HL-60/S4 (cell line): ENCODE measurements around the gene KDM2B.
"Not testable (repeated sequence)": the region's sequence is repeated elsewhere in the genome, so short reads cannot be mapped to it uniquely, and the experiment has no call there.

Experiments
- in situ Hi-C: fragments of 300-500 bp; cut with MboI; formaldehyde crosslinking; loops from 2 replicates; pipeline ENCODE4 v1.14.3; 2022; ENCODE audit warnings: low sequenced_read_pairs

KDM2B gene

DNA sequence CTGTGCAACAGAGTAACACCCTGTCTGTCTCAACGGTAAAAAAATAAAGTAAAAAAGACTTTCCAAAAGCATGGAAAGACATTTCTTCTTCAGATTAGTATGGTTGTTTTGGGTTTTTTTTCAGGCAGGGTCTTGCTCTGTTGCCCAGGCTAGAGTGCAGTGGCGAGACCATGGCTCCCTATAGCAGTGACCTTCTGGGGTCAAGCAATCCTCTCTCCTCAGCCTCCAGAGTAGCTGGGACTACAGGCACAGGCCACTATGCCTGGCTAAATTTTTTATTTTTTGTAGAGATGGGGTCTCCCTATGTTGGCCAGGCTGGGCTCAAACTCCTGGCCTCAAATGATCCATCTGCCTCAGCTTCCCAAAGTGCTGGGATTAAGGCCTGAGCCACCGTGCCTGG is 72.8 kb downstream of the KDM2B start:
- in situ Hi-C loops: no loop called here

DNA sequence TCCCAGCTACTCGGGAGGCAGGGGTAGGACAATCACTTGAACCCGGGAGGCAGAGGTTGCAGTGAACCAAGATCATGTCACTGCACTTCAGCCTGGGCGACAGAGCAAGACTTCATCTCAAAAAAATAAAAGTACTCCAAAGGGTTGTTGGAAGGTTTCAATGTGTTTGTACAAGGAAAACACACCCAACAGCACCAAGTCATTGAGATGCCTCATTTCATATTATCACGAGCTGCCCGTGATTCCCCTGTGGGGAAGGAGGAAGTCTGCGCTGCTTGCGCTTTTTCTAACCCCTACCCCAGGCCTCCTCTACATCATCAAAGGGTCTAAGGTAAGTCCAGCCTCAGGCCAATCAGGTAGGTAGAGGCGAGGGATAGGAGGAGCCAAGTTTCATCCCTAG is 73.6 kb downstream of the KDM2B start:
- in situ Hi-C loops: no loop called here

DNA sequence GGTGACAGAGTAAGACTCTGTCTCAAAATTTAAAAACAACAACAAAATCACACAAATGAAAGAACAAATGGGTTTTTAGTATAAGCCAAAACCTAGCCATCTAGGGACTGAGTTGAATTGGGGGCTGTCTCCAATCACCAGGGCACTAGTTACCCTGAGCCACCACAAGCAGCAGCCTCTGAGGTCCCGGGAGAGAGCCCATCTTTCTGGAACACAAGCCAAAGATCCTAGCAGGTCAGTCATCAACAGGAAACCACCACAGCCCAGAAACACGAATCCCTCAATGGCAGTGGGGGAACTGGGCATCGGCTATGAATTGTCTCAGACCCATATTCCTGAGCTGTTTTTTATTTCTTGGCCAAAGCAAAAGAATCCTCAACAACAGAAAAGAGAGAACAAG is 75.3 kb downstream of the KDM2B start:
- in situ Hi-C loops: no loop called here

DNA sequence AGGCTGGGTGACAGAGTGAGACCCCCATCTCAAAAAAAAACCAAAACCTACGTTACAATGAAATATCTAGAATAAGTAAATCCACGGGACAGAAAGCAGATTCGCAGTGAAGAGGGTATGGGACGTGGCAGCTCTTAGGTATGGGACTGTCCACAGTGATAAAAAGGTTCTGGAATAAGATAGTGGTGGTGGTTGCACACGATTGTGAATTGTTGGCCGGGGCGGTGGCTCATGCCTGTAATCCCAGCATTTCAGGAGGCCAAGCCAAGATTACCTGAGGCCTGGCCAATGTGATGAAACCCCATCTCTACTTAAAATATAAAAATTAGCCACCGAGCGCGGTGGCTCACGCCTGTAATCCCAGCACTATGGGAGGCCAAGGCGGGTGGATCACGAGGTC is 76.3 kb downstream of the KDM2B start:
- in situ Hi-C loops: no loop called here

DNA sequence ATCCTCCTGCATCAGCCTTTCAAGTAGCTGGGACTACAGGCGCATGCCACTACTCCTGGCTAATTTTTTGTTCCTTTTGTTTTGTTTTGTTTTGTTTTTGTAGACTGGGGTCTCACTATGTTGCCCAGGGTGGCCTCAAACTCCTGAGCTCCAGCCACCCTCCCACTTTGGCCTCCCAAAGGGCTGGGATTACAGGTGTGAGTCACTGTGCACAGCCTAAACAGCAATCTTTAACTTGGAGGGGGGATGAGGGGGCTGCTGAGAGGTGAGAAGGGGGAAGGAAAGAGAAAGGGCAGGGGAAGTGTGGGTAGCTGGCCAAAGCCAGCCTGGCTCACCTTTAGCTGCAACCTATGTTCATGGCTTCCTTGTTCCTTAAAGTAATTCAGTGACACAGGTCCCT is 77.4 kb downstream of the KDM2B start:
- in situ Hi-C loops: no loop called here

DNA sequence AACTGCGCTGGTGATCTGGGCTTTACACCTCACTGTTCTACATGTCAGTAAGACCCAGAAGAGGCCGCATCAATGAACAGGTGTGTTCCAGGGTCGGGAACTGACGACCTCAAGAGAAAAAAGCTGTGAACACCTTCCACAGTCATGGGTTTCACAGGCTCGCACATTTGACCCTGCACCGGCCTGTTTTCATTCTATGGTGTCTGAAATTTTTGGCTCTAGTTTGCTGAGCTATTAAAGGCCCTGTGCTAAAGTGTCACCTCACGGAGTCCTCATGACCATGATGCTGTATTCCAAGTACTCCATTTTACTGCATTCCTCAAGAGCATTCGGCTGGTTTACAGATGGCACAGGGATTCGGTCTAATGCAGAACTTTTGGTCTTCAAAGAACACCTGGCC is 78.9 kb downstream of the KDM2B start:
- in situ Hi-C loops: no loop called here

DNA sequence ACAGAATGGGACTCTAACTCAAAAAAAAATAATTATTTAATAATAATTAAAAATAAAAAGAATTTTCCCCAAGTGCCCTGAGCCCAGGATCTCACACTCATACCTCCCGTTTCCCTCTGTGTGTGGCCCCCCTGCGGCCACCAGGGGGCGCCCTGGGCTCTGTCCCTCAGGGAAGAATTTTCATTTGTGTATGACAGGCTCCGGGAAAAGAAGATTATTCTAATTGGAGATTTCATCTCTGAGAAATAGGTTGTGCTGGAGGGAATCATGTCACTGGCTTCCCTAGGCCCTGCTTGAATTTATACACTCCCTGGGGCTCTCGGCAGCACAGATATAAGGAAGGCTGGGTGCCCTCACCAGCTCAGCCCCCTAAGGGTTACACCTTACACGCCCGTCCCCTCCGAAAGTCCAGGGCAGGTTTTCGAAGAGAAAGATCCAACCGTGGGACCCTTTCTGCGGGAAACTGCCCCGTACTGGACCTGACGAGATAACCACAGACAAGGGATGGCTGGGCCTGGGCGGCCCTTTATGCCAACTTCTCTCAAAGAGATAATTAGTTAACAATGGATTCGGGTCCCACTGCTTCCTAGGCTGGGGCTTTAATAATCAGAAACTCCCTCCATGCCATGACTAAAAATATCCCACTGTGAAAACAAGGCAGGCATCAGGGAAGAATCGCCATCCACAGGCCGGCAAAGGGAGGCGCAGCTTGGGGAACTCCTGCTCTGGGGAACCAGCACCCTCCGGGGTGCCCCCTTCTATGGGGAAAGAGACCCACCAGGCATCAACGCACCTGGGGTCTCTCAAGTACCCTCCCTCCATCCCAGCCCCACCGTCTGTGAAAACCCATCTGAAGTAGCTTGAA is 80.7 kb downstream of the KDM2B start:
- in situ Hi-C loops: loop anchor here (10.0 kb wide), 1 partner anchor 185 kb away; no protein-coding TSS in a partner anchor

DNA sequence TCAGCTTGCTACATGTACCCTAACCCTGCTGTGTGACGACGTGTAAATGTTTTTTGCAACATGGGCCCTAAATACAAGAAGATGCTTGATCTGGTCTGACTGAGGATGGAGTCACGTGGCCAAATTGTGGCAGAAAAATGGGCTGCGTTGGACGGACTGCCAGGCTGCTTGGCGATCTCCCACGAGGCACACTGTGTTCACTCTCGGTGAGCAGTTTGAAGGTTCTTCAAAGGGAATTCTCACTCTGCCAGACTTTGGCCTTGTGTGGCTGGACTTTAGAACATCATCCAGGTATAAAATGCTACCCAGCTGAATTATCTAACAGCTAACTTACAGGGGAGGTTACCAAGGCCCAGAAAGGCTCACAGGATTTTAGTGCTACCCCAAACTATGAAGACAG is 85.1 kb downstream of the KDM2B start:
- in situ Hi-C loops: loop anchor here (10.0 kb wide), 1 partner anchor 189 kb away; no protein-coding TSS in a partner anchor

DNA sequence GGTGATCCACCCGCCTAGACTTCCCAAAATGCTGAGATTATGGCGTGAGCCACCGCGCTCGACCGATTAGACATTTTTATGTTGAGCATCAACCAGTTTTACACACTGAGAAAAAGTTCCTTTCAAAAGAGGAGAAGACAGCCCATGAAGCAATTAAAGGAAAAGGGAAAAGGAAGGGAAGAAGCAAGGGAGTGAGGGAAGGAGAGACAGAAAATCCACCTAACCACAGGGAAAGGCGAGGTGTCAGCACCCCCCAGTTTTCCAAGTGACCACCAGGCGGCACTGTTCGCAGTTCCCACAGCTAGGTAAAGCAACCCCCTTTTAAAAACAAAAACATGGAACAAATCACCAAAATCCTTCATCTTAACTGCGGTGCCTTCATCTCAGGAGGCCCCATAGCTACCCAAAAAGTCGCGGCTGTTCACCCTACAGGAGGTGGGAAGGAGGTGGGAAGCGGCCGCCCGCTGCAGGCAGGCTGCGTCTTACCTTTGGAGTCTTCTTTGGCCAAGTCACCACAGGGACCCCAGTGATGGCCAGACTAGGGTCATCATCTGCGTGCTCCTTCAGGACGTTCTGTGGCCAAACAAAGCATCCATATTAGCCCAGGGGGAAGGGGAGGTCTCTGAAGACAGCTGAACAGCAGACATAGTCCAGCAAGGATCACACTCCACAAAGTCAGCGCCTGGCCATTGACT is 86.6 kb downstream of the KDM2B start:
- in situ Hi-C loops: loop anchor here (10.0 kb wide), 1 partner anchor 191 kb away; no protein-coding TSS in a partner anchor

DNA sequence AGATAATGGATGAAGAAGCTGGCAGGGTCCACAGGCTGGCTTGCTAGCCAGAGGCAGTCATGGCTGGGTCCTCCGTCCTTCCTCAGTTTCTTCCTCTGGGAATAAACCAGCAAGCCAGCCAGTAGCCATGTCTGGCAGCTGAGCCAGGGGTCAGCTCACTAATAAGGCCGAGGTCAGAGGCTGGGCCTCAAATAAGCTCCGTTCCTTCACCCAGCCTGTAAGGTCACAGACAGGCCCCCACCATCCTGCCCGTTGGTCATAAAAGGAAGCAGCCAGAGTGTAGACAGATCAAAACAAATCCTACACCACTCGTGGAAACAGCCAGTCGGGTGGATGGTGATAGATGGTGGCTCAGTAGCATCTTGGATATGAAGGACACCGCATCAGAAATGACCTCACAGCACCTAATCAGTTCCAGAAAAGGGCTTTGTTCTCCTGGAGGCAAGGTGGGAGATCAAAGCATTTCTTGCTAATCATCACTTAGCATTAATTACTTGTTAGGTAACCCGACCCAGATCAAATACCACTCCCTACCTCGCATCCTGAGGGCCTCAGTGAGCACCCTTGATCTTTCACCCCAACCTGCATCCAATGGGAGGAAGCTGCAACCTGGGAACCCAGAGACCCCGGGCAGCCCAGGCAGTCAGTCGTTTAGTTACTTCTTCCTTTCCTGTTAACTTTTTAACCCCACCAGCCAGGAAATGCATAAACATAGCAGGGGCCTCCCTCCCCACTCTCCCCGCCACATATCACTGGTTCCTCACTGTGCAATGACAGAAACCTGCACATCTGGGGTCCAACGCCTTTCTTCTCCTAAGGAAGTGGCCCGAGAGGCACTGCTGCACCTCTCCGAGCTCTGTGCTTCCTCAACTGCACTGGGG is 90.2 kb downstream of the KDM2B start:
- in situ Hi-C loops: loop anchor here (10.0 kb wide), 1 partner anchor 194 kb away; no protein-coding TSS in a partner anchor

DNA sequence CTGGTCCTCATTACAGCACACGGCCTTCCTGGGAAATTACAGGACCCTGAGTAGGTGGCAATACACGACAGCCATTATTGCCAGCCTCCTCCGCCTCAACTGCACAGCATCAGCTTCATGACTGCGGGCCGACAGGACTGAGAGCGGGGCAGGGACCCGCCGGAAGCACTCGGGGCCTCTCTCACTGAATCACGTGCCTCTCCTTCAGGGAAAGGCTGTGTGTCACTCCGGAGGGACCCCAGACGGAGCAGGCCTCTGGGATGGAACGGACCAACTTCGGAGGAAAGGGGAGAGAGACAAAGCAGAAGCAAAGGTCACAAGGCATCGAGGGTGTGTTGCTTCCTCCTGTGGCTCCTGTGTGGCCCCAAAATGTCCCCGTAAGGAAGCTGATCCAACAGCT is 90.9 kb downstream of the KDM2B start:
- in situ Hi-C loops: loop anchor here (10.0 kb wide), 1 partner anchor 195 kb away; no protein-coding TSS in a partner anchor

DNA sequence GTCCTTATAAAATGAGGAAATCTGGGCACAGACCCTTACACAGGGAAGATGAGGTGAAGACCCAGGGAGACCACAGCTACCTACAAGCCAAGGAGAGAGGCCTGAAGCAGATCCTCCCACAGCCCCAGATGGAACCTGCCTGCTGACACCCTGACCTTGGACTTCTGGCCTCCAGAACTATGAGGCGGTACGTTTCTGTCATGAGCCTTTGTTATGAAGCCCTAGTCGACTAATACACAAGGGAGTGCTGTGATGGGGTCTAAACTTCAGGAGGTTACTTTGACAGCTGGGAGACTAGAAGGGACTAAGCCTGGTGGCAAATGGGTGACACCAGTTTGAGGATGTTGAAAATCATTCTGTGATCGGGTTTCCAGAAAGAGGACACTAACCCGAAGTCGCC is 95.9 kb downstream of the KDM2B start:
- in situ Hi-C loops: no loop called here

DNA sequence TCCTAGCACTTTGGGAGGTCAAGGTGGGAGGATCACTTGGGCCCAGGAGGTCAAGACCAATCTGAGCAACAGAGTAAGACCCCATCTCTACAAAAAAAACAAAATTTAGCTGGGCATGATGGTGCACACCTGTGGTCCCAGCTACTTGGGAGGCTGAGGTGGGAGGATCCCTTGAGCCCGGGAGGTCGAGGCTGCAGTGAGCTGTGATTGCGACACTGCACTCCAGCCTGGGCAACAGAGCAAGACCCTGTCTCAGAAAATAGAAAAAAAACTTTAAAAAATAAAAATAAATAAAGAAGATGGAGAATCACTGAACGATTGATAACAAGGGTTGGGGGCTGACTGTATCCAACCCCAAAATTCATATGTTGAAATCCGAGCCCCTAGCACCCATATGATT is 96.3 kb downstream of the KDM2B start:
- in situ Hi-C loops: not testable (repeated sequence)

DNA sequence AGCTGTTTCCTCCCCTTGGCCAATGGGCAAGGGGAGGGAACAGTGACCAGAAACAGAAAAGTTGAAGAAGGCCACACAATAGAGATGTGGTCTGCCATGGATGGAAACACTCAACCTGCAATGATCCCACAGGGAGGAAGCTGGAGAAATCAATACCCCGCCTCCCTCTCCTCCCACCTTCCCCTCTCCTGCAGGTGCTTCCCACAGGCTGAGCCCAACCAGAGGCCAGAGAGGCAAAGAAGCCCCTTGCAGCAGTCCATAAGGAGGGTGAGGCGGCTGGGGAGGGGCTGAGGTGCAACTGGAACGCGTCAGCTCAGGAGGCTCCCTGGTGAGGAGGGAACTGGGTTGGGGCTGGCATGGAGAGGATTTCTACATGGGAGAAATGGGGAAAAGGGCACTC is 96.9 kb downstream of the KDM2B start:
- in situ Hi-C loops: no loop called here

DNA sequence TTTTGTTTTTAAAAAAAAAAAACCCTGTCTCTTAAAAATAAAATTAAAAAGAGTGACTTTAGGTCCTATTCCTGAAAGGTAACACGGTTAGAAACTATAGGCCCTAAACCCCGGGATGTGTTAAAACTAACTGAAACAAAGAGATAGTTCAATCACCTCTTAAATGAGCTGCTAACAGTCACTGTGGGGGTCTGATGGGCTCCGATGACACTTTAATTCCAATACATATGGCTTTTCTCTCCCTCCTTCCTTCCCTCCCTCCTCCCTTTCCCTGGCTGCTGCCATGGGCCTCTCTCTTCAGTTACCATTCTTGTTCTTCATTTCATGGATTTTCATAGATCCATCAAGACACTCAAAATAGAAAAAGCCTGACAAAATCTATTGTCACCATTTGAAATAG is 104.3 kb downstream of the KDM2B start:
- in situ Hi-C loops: no loop called here

DNA sequence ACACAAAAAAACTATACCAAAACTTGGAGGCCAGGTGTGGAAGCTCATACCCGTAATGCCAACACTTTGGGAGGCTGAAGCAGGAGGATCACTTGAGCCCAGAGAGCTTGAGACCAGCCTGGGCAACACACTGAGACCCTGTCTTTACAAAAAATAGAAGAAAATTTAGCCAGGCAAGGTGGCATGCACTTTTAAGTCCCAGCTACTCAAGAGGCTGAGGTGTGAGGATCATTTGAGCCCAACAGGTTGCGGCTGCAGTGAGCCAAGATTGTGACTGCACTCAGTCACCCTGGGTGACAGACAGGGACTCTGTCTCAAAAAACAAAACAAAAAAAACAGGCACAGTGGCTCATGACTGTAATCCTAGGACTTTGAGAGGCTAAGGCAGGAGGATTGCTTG is 105.5 kb downstream of the KDM2B start:
- in situ Hi-C loops: no loop called here

DNA sequence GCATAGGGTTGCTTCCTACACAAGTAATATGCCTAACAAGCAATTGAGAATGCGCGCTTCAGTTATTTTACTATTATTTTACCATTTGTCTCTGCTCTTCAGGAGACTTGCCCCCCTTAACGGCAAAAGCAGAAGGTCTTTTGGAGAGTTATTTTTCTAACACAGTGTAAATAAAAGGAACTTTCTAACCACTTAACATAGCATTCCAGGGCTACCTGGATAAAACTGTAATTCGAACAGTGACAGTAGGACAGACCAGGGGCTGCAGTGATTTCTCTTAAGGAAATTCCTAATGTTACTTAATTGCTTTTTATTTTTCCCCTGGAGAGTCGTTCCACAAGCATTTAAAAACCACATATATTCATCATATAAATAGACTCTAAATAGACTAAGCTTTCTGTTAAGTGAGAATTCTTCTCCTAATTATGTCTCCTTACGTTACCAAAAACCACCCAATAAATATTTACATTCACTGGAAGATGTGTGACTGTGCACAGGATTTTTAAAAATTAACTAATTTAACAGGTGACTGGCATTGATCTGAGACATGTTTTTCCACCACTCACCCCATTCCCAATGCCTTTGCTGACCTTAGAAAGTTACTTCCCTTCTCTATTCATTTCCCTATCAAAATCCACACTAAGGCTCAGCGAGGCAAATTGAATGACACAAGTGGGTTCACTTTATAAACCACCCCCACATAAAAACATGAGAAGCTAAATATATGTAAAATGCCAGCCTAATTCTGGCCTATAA is 108.5 kb downstream of the KDM2B start:
- in situ Hi-C loops: no loop called here

DNA sequence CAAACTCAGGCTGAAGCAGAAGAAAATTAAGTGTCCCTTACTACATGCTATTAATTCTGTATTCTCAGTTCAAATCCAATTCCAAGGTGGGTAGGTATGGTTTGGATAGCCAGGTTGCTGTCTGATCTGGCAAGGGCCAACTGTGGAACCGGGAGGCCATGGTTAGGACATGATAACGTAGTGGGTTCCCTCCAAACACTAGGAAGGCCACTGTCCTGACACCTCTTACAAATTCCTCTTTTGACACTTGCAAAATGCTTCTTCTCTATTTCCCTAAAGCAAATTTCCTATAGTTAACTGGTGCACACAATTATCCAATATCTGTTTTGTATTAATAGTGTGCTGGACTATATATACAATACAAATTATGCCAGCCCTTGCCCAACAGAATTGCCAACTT is 110.1 kb downstream of the KDM2B start:
- in situ Hi-C loops: no loop called here

DNA sequence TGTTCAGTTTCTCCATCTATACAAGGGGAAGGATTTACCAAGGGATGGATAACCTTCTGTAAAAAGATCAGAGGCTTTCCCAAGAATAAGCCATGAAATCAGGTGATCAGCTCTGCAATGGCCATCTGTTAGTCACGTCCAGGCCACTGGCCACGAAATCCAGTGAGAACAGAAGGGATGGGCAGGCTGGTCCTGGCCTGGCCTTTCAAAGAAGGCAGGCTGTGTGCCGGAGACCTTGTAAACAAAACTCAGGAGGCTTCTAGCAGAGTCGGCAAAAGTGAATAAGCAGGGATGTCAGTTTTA is 112.4 kb downstream of the KDM2B start:
- in situ Hi-C loops: no loop called here

DNA sequence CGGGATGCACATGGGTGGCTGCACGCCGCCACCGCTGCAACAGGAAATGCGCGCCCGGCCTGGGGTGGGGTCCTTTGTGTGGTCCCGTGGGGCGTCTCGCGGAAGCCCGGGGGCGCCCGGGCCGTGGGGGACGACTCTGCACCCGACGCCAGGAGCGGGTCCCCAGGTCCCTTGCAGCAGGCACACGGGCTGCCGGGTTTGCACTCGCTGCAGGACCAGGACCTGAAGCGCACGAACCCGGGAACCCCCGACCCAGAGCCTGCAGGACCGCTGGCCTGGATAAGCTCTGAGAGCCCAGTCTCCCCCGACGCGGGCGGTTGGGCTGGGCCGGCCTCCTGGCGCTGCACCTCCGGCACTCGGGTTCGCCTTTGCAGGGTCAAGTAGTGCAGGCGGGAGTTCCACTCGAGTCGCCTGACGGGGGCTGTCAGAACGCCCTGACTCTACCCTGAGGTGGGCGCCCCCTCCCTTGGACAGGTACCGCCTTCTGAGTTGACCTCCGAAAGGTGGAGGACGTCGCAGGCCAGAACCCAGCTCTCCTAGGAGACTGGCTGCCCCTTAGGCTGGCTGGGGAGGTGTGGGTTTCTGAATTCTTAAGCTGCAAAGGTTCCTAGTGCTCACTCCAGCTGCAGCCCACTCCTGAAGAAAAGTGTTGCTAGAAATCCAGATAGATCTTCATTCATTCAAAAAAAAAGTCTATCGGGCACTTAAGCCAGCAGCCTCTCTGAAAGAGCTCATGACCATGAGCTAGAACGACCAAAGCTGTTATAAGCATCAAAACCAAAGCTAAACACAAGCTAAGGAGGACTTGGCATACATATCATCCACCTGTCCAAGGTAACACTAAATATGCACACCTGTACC is 113.0 kb downstream of the KDM2B start:
- in situ Hi-C loops: no loop called here
